Naive thymus-derived CD4-positive, alpha-beta T cell (primary cell): Measurements from ENCODE around the gene CDK2AP2. TPM values are rescaled to one million over a fixed set of nuclear protein-coding genes. Genes with fewer than 3 reads are reported as not detected.
A peak's percentile ranks its signal among the peaks of the same experiment; 100 is the strongest.

Source experiments
- ATAC-seq: fragments of 150-1000 bp; cut with Tn5 transposase; 2 replicates; pipeline ENCODE4 v1.10.0; 2021; ENCODE audit warnings: mild to moderate bottlenecking, moderate library complexity
- CTCF ChIA-PET: fragments of 350-600 bp; sonication (Branson Sonifier 250); formaldehyde crosslinking; loops from one replicate; lab custom pipeline; 2021; ENCODE audit warnings: antibody characterized with exemption; lab: Charles Lee
- POLR2A ChIA-PET: fragments of 350-600 bp; sonication (Branson Sonifier 250); formaldehyde crosslinking; loops from one replicate; lab custom pipeline; 2021; ENCODE audit warnings: antibody characterized with exemption, inconsistent platforms; lab: Charles Lee
- DNase-seq, 9 donors: peaks; one replicate each; pipeline versions ENCODE4 v3.0.0 to v3.0.0-alpha.2; 2020 to 2022; ENCODE audit warnings: mixed read lengths in 1 of 9
- H3K27ac ChIP-seq: one replicate; pipeline ENCODE4 v1.7.0; 2013; ENCODE audit warnings: mild to moderate bottlenecking, low read depth, low read length, moderate library complexity
- H3K27me3 ChIP-seq, 2 donors: one replicate each; pipeline ENCODE4 v1.7.0; 2013; ENCODE audit warnings: low read length in 2 of 2, mild to moderate bottlenecking in 2 of 2, moderate library complexity in 2 of 2; ENCODE audit not compliant: control insufficient read depth in 2 of 2, insufficient read depth in 2 of 2
- H3K36me3 ChIP-seq, 3 experiments: 1 replicate in 2 of 3; 2 replicates in 1 of 3; pipeline ENCODE4 v1.7.0; 2013; ENCODE audit warnings: low read length in 3 of 3, mild to moderate bottlenecking in 3 of 3, moderate library complexity in 1 of 3; ENCODE audit not compliant: insufficient read depth in 3 of 3, control insufficient read depth in 2 of 3
- H3K4me1 ChIP-seq, 2 donors: one replicate each; pipeline ENCODE4 v1.7.0; 2013; ENCODE audit warnings: low read length in 2 of 2, mild to moderate bottlenecking in 2 of 2, moderate library complexity in 1 of 2; ENCODE audit not compliant: control insufficient read depth in 2 of 2, insufficient read depth in 2 of 2
- H3K4me3 ChIP-seq: 2 replicates; pipeline ENCODE4 v1.7.0; 2013; ENCODE audit warnings: mild to moderate bottlenecking, low read length
- H3K9me3 ChIP-seq, 3 experiments: 1 replicate in 2 of 3; 2 replicates in 1 of 3; pipeline ENCODE4 v1.7.0; 2013; ENCODE audit warnings: low read length in 3 of 3; ENCODE audit not compliant: control insufficient read depth in 2 of 3
- H3K27ac Mint-ChIP-seq, 9 donors: one replicate each; pipeline ENCODE4 v1.8.0; 2020 to 2022; ENCODE audit warnings: mixed read lengths in 9 of 9, mild to moderate bottlenecking in 8 of 9, moderate library complexity in 5 of 9, inconsistent platforms in 2 of 9
- H3K27me3 Mint-ChIP-seq, 5 donors: one replicate each; pipeline ENCODE4 v1.8.0; 2021 to 2022; ENCODE audit warnings: mixed read lengths in 5 of 5, mild to moderate bottlenecking in 1 of 5
- H3K36me3 Mint-ChIP-seq, 5 donors: one replicate each; pipeline ENCODE4 v1.8.0; 2020 to 2022; ENCODE audit warnings: mixed read lengths in 5 of 5, mild to moderate bottlenecking in 3 of 5, inconsistent platforms in 1 of 5
- H3K4me1 Mint-ChIP-seq, 7 donors: one replicate each; pipeline ENCODE4 v1.8.0; 2020 to 2022; ENCODE audit warnings: mixed read lengths in 7 of 7, mild to moderate bottlenecking in 3 of 7, inconsistent platforms in 1 of 7
- H3K4me3 Mint-ChIP-seq, 10 donors: one replicate each; pipeline ENCODE4 v1.8.0; 2020 to 2022; ENCODE audit warnings: mild to moderate bottlenecking in 10 of 10, mixed read lengths in 10 of 10, moderate library complexity in 6 of 10, inconsistent platforms in 2 of 10
- H3K9me3 Mint-ChIP-seq, 11 donors: one replicate each; pipeline ENCODE4 v1.8.0; 2020 to 2022; ENCODE audit warnings: mixed read lengths in 11 of 11, mild to moderate bottlenecking in 4 of 11, inconsistent platforms in 1 of 11, moderate library complexity in 1 of 11
- intact Hi-C, 2 donors: fragments of 100-400 bp; cut with micrococcal nuclease; formaldehyde crosslinking; loops; one replicate each; pipeline ENCODE4 v1.15.1; 2023
- polyA plus RNA-seq, 2 donors: library from polyadenylated mRNA; unstranded; fragments of 300-500 nt; fragmentation: Illumina TruSeq; gene quantifications; one replicate each; pipeline ENCODE4 v1.2.3, GENCODE V29; 2021
- total RNA-seq, 6 experiments: library from RNA in 5 of 6; stranded (reverse) in 5 of 6; gene quantifications; 1 replicate in 5 of 6; 2 replicates in 1 of 6; pipeline ENCODE4 v1.2.3 and lab custom pipeline; 2021 to 2026

The CDK2AP2 gene
- total and polyA plus RNA-seq, 7 experiments from 2014 or later = 31.0 to 168 (median 64.5) TPM

DNA sequence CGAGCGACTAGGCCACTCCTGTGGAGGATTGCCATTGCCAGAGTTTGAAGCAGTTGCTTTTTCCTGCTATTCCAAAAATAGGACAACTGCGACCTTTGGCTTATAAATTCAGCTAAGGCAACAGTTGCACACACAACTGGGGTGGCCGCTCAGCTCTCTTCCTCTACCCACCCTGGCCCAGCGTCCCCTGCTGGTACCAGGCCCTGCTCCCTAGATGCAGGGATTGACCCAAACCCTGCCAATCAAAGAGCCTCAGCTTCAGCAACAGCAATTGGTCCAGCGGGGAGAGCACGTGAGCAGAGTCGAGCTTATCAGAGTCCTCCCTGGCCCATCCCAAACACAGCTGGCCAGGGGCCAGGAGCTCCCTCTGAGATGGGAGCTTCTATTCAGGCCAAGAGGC is 37.3 kb upstream of the CDK2AP2 start:
- Histone ChIP-seq H3K9me3 (no peaks in the 10 kb centered on the region), H3K36me3 (no peaks in the 10 kb centered on the region), H3K4me1 (no peaks in the 10 kb centered on the region), H3K27me3 (no peaks in the 10 kb centered on the region), H3K27ac (no peak overlapping the region), H3K4me3 (no peak overlapping the region)
- ChIA-PET POLR2A (interaction anchor here (0.7 kb wide), 1 partner anchor 37 kb away, joined by 3 read pairs; no protein-coding TSS in a partner anchor), CTCF (no interaction called here)
- no peak for ATAC-seq
- Mint-ChIP-seq H3K27ac (peak overlapping the region in 1 of 9 donors; percentile 51), H3K36me3 (no peaks in the 10 kb centered on the region), H3K27me3 (peaks cover 0 to 16% (median 0%) of the 10 kb centered on the region in 5 donors), H3K9me3 (peaks cover 0 to 2% (median 0%) of the 10 kb centered on the region in 11 donors), H3K4me1 (no peaks in the 10 kb centered on the region), H3K4me3 (no peak overlapping the region)
- DNase-seq = no peak
- intact Hi-C loops = no loop called here

DNA sequence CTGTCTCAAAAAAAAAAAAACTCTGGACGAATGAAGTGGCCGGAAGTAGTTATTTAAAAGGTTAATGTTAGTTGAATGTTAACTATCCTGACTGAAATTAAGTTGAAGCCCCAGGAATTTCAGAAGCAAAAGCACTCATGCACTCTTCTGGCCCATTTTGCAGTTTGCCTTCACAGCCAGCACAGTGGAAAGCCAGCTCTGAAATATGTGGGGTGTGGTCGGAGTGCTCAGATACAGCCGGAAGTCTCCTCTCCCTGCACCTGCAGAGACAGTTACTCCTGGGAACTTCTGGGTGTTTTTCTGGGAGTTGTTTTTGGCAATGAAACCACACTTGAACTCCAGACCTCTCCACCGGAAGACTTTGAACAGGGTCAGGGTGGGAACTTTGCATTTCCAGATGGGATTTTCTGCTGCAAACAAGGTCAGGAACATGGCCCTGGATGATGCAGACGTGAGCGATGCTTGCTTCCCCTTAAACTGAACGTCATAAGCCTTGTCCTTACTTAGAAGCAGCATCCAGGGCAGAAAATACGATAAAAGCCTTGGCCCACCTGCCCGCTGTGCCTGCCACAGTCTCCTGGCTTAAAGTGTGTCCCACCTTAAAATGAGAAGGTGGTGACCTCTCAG is 36.8 kb upstream of the CDK2AP2 start:
- Mint-ChIP-seq H3K27me3 (peaks cover 0 to 12% (median 0%) of the 10 kb centered on the region in 5 donors), H3K9me3 (no peaks in the 10 kb centered on the region), H3K27ac (no peak overlapping the region), H3K4me3 (no peak overlapping the region), H3K4me1 (no peaks in the 10 kb centered on the region), H3K36me3 (no peaks in the 10 kb centered on the region)
- no peak for DNase-seq
- Histone ChIP-seq H3K4me3 (no peak overlapping the region), H3K36me3 (no peaks in the 10 kb centered on the region), H3K27ac (no peak overlapping the region), H3K9me3 (no peaks in the 10 kb centered on the region), H3K4me1 (no peaks in the 10 kb centered on the region), H3K27me3 (no peaks in the 10 kb centered on the region)
- intact Hi-C loops = no loop called here
- ChIA-PET CTCF (no interaction called here), POLR2A (no interaction called here)
- ATAC-seq = no peak

DNA sequence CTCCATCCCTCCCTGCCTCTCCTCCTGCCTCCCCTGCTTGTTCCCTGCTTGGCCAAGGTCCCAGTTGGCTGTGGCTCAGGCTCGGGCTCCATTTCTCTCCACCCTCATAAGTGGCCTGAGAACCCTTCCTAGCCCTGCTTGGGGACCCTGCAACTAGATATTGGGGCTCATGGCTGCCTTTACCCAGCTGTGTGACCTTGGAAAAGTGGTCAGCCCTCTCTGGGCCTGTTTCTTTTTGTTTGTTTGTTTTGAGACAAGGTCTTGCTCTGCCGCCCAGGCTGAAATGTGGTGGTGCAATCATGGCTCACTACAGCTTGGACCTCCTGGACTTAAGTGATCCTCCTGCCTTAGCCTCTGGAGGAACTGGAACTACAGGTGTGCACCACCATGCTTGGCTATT is 35.6 kb upstream of the CDK2AP2 start:
- H3K9me3 ChIP-seq = no peaks in the 10 kb centered on the region
- CTCF ChIA-PET = no interaction called here
- intact Hi-C loops = no loop called here
- H3K36me3 ChIP-seq = no peaks in the 10 kb centered on the region
- POLR2A ChIA-PET = no interaction called here
- no peak overlapping the region for H3K27ac ChIP-seq
- no peak overlapping the region for H3K4me3 ChIP-seq
- no peaks in the 10 kb centered on the region for H3K4me1 Mint-ChIP-seq
- ATAC-seq (no peak), DNase-seq (no peak)
- no peaks in the 10 kb centered on the region for H3K9me3 Mint-ChIP-seq
- H3K27ac Mint-ChIP-seq = peak overlapping the region in 1 of 9 donors; percentile 8
- H3K4me3 Mint-ChIP-seq = no peak overlapping the region
- no peaks in the 10 kb centered on the region for H3K36me3 Mint-ChIP-seq
- no peaks in the 10 kb centered on the region for H3K27me3 ChIP-seq
- H3K4me1 ChIP-seq = no peaks in the 10 kb centered on the region
- H3K27me3 Mint-ChIP-seq = peaks cover 0 to 12% (median 0%) of the 10 kb centered on the region in 5 donors

DNA sequence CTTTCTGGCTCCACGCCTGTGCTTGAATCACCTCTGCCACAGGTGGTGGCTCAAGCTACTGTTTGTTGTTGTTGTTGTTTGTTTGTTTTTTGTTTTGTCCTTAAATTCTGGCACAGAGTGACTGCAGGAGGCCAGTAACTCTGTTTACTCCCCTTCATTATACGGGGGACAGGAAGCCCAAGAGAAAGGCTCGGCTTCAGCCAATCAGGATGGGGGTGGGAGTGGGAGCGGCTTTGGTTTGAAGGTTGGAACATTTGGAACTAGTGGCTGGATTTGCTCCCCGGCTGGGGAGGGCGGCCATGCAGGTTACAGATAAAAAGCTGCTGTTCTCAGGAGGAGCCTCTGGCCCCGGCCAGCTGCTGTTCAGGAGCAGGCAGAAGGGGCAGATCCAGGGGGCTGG is 35.0 kb upstream of the CDK2AP2 start:
- no peak overlapping the region for H3K4me3 Mint-ChIP-seq
- intact Hi-C loops = no loop called here
- H3K36me3 ChIP-seq = no peaks in the 10 kb centered on the region
- no peaks in the 10 kb centered on the region for H3K27me3 ChIP-seq
- ATAC-seq (no peak), DNase-seq (no peak)
- no peak overlapping the region for H3K27ac Mint-ChIP-seq
- H3K9me3 Mint-ChIP-seq = no peaks in the 10 kb centered on the region
- no peaks in the 10 kb centered on the region for H3K4me1 Mint-ChIP-seq
- H3K4me1 ChIP-seq = no peaks in the 10 kb centered on the region
- ChIA-PET CTCF (no interaction called here), POLR2A (no interaction called here)
- H3K36me3 Mint-ChIP-seq = no peaks in the 10 kb centered on the region
- no peak overlapping the region for H3K27ac ChIP-seq
- peaks cover 0 to 12% (median 0%) of the 10 kb centered on the region in 5 donors for H3K27me3 Mint-ChIP-seq
- H3K4me3 ChIP-seq = no peak overlapping the region
- H3K9me3 ChIP-seq = no peaks in the 10 kb centered on the region

DNA sequence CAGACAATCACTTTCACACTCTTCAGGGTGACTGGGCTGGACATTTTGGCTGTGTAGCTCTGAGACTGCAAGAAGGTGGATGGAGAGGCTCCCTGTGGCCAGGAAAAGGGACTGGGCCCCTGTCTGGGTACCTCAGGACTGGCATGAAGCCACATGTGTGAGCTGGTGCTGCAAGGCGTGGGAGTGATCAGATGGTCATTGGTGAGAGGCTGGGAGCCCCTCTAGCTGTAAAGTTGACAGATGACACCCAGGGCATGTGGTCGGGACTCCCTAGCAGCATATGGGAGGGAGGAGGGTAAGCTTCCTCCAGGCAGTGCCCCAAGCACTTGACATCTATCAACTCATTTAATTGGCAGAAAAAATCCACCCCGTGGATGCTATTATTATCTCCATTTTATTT is 34.2 kb upstream of the CDK2AP2 start:
- no peak overlapping the region for H3K4me3 Mint-ChIP-seq
- Histone ChIP-seq H3K27me3 (no peaks in the 10 kb centered on the region), H3K4me3 (no peak overlapping the region), H3K36me3 (no peaks in the 10 kb centered on the region), H3K4me1 (no peaks in the 10 kb centered on the region), H3K9me3 (no peaks in the 10 kb centered on the region), H3K27ac (no peak overlapping the region)
- no peak for ATAC-seq
- ChIA-PET POLR2A (interaction anchor here (0.5 kb wide), 1 partner anchor 139 kb away, joined by 3 read pairs; the partner anchor contains the start of gene TBC1D10C), CTCF (interaction anchor here (0.5 kb wide), 1 partner anchor 461 kb away, joined by 4 read pairs; no protein-coding TSS in a partner anchor)
- H3K4me1 Mint-ChIP-seq = no peaks in the 10 kb centered on the region
- DNase-seq = no peak
- intact Hi-C loops = no loop called here
- no peaks in the 10 kb centered on the region for H3K9me3 Mint-ChIP-seq
- peaks cover 0 to 12% (median 0%) of the 10 kb centered on the region in 5 donors for H3K27me3 Mint-ChIP-seq
- no peaks in the 10 kb centered on the region for H3K36me3 Mint-ChIP-seq
- H3K27ac Mint-ChIP-seq = no peak overlapping the region

DNA sequence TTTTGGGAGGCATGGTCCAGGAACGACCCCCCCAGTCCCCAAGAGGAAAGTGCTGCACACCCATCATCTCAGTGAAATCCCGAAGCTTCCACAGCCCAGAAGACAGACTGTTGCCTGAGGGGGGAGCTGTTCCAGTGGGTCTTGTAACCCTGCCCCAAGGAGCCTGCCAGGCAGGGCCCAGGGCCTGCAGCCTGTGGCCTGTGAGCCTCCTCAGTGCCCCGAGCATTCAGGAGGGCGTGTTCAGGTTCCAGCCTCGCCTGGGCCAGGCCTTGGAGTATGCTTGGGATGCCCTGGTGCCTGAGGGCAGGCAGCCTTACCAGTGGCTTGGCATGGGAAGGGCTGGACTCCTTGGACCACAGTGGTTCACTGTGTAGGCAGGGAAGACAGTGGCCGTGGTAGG is 33.2 kb upstream of the CDK2AP2 start:
- H3K36me3 Mint-ChIP-seq = no peaks in the 10 kb centered on the region
- POLR2A ChIA-PET = interaction anchor here (0.6 kb wide), 1 partner anchor 55 kb away, joined by 3 read pairs; no protein-coding TSS in a partner anchor

DNA sequence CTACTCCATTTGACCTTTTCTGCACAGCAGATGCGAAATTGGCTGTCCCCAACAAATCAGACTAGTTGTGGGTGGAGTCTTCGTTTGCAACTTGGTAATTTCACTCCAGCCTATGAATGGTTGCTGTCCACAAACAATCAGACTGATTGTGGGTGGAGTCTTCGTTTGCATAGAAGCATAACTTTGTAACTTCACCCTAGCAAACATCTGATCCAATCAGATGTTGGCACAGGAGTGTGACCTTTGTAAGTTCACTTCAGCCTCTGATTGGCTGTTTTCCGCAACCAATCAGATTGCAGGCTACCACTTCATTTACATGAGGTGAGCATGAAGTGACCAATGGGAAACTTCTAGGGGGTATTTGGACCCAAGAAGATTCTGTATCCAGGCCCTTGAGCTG is 31.6 kb upstream of the CDK2AP2 start:
- Histone ChIP-seq H3K9me3 (no peaks in the 10 kb centered on the region), H3K27me3 (no peaks in the 10 kb centered on the region), H3K27ac (no peak overlapping the region), H3K4me3 (no peak overlapping the region), H3K36me3 (no peaks in the 10 kb centered on the region), H3K4me1 (no peaks in the 10 kb centered on the region)
- intact Hi-C loops = no loop called here
- no peak for ATAC-seq
- CTCF ChIA-PET = interaction anchor here (0.6 kb wide), 1 partner anchor 798 kb away, joined by 3 read pairs; no protein-coding TSS in a partner anchor
- H3K4me3 Mint-ChIP-seq = no peak overlapping the region
- no peaks in the 10 kb centered on the region for H3K36me3 Mint-ChIP-seq
- no peaks in the 10 kb centered on the region for H3K4me1 Mint-ChIP-seq
- peaks cover 0 to 11% (median under 1%) of the 10 kb centered on the region in 11 donors for H3K9me3 Mint-ChIP-seq
- POLR2A ChIA-PET = no interaction called here
- H3K27me3 Mint-ChIP-seq = peaks cover 0 to 4% (median 2%) of the 10 kb centered on the region in 5 donors
- H3K27ac Mint-ChIP-seq = no peak overlapping the region
- DNase-seq = no peak

More for the DNA sequence above, 33.2 kb upstream of the CDK2AP2 start:
- Histone ChIP-seq H3K4me1 (no peaks in the 10 kb centered on the region), H3K27me3 (no peaks in the 10 kb centered on the region), H3K36me3 (no peaks in the 10 kb centered on the region), H3K4me3 (no peak overlapping the region), H3K27ac (no peak overlapping the region), H3K9me3 (no peaks in the 10 kb centered on the region)
- CTCF ChIA-PET = interaction anchor here (1.2 kb wide), 1 partner anchor 374 kb away, joined by 3 read pairs; no protein-coding TSS in a partner anchor
- Mint-ChIP-seq H3K27ac (no peak overlapping the region), H3K4me1 (no peaks in the 10 kb centered on the region), H3K27me3 (peaks cover 0 to 9% (median 0%) of the 10 kb centered on the region in 5 donors), H3K4me3 (no peak overlapping the region), H3K9me3 (peaks cover 0 to under 1% (median 0%) of the 10 kb centered on the region in 11 donors)
- ATAC-seq (no peak), DNase-seq (no peak)
- intact Hi-C loops = no loop called here
